Erythroblast (primary cell): ENCODE data around the gene PRDM12.

Experiments used
- GATA1 ChIP-seq: IDR thresholded peaks from 2 replicates; pipeline ENCODE4 v1.6.1; 2011; ENCODE audit warnings: low read depth, mild to moderate bottlenecking, control low read depth, low read length, moderate library complexity
- POLR2A ChIP-seq: IDR thresholded peaks from 2 replicates; pipeline ENCODE4 v1.6.1; 2011; ENCODE audit warnings: mild to moderate bottlenecking, low read length

- TF ChIP-seq POLR2A (no peak), GATA1 (no peak)
These were observed 16.7 kb downstream of the PRDM12 start for GRCh38 chr9:130680836-130681768.
